OCI-LY7 (cell line): ENCODE data around the gene RGS2.

Source experiments
- CTCF ChIP-seq: fragments of 200-600 bp; sonication (generic); conservative IDR thresholded peaks from 2 replicates; pipeline ENCODE4 v1.5.1; 2014; ENCODE audit warnings: mild to moderate bottlenecking, antibody characterized with exemption, low read length, moderate library complexity, mixed read lengths
- EZH2phosphoT487 ChIP-seq: fragments of 200-600 bp; sonication (generic); IDR thresholded peaks from 2 replicates; pipeline ENCODE4 v1.6.1; 2018; ENCODE audit warnings: low read depth, borderline replicate concordance, mild to moderate bottlenecking, mixed run types, antibody characterized with exemption, low read length, moderate library complexity, mixed read lengths

GRCh38 chr1:192803501-192803900 lies 5.3 kb upstream of the RGS2 start:
- TF ChIP-seq CTCF (no peak), EZH2phosphoT487 (no peak)
